Hematopoietic multipotent progenitor cell treated with erythropoietin and hydrocortisone succinate and interleukin-3 and kit ligand, for 6 days (in vitro differentiated cells): ENCODE results near the gene XRN2.
"Not testable (repeated sequence)": the region's sequence is repeated elsewhere in the genome, so short reads cannot be mapped to it uniquely, and the experiment has no call there.

Experiments
- DNase-seq: peaks from one replicate; pipeline ENCODE4 v3.0.0-alpha.2; 2015

XRN2 gene

GRCh38 chr20:21391972-21392352, 88.8 kb downstream of the XRN2 start:
- DNase-seq = no peak

- no peak for DNase-seq
Observed at GRCh38 chr20:21393166-21393565, 90.0 kb downstream of the XRN2 start.

- no peak for DNase-seq
Observed at GRCh38 chr20:21393816-21394519, 90.8 kb downstream of the XRN2 start.

- no peak for DNase-seq
Observed at GRCh38 chr20:21394551-21394950, 91.4 kb downstream of the XRN2 start.

GRCh38 chr20:21395051-21395665, 92.0 kb downstream of the XRN2 start:
- no peak for DNase-seq

- no peak for DNase-seq
Observed at GRCh38 chr20:21395666-21396598, 92.8 kb downstream of the XRN2 start.

GRCh38 chr20:21396599-21397340, 93.6 kb downstream of the XRN2 start:
- DNase-seq = no peak

DNA sequence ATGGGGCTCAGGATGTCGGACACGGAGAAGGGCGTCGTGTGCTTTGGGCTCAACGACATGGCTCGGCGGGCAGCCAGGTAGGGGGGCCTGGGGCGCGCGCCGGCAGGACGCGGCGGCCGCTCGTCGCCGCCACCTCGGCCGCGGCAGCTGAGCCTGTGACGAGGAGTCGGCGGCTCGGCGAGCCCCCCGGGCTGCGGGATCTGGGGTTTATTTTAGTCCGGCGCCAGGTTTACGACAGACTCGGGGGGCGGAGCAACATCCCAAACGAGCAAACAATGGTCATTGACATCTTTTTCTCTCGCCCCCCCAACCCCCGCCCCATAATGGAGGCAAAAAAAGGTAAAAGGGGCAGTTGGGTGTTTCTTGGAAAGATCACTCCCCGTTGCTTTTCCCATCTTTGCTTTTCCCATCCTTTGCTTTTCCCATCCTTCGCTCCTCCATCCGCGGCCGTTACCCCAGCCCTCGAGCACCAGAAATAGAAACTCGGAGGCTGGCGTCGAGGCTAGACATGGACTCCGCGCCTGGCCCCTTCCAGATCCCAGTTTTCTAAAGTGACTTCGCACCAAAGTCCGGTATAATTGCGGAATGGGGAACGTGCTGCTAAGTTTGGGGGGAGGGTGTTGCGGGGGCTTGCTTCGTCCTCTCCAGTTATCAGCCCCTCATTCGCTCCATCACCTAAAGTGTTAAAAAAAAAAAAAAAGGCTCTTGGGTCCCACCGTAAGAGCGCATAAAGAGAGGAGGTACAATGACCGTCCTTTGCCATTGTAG, 94.4 kb downstream of the XRN2 start, which contains the start of gene NKX2-4:
Gene NKX2-4 (minus strand): TSS at position 186 of the 768 bp plus-strand sequence. CDS start 127 bp downstream, at position 59.
- DNase-seq = no peak

GRCh38 chr20:21398109-21399004, 95.2 kb downstream of the XRN2 start:
- no peak for DNase-seq

DNA sequence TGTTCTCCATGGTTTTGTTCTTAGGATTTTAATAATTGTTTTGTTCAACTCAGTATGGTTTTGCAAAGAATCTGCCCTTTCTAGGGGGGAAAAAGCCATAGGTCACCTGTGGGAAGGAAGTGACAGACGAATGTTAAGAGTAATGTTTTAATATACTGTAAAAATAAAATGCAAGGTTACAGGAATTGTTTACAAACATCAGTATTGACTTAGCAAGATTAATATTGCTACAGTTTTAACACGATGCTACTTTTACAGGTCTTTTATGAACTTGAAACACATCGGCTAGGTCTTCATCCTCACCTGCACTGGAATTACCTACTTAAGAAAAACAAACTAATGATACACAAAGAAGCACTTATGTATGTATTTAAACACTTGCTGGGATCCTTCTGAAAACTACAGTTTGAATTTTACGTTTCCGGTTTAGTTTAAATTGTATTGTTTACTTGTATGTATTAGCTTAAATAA, 95.9 kb downstream of the XRN2 start:
- no peak for DNase-seq

- DNase-seq = no peak
Observed at GRCh38 chr20:21411725-21412124, 108.6 kb downstream of the XRN2 start.

GRCh38 chr20:21413996-21414395, 110.9 kb downstream of the XRN2 start:
- DNase-seq = not testable (repeated sequence)

GRCh38 chr20:21419147-21419546, 116.0 kb downstream of the XRN2 start:
- not testable (repeated sequence) for DNase-seq

- no peak for DNase-seq
Observed at GRCh38 chr20:21421601-21422236, 118.6 kb downstream of the XRN2 start.

DNA sequence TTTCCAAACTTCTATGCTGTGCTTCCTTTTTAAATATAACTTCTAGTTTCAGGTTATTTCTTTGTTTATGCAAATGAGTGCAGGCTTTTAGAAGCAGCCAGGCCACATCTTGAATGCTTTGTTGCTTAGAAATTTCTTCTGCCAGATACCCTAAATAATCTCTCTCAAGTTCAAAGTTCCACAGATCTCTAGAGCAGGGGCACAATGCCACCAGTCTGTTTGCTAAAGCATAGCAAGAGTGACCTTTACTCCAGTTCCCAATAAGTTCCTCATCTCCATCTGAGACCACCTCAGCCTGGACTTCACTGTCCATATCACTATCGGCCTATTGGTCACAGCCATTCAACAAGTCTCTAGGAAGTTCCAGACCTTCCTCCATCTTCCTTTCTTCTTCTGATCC, 120.6 kb downstream of the XRN2 start:
- DNase-seq = not testable (repeated sequence)

DNA sequence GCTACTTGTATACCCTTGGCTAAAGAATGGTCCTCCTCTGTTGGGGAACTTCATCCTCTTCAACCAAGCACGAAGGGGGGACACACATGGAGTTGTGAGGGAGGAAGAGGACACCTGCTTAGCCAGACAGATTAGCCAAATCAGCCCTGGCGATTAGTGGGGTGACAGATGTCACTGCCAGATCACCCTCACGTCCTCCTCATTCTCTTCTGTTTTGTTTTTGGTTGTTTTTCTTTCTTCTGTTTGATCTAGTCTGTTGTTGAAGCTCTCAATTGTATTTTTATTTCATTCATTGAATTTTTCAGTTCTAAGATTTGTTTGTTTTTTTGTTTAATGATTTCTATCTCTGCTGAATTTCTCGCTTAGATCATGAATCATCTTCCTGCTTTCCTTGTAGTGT, 121.7 kb downstream of the XRN2 start:
- DNase-seq = no peak

DNA sequence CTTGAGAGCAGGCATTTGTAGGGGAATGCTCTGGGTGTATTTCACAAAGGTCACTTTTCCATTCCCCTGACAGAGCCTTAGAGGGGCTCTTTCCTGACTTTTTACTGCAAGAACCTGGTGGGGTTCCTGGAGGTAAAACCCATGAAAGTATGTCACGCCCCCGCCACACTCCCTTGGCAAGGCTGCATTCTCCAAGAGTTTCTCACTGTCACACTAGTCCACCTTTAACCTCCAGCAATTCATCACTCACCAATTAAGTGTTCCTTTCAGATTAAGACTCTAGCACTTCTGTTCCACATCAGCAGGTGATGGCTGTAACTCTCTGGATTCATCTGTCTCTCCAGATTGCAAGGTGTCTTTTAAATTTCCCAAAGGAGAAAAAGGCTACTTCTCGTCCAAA, 126.9 kb downstream of the XRN2 start:
- DNase-seq = no peak

DNA sequence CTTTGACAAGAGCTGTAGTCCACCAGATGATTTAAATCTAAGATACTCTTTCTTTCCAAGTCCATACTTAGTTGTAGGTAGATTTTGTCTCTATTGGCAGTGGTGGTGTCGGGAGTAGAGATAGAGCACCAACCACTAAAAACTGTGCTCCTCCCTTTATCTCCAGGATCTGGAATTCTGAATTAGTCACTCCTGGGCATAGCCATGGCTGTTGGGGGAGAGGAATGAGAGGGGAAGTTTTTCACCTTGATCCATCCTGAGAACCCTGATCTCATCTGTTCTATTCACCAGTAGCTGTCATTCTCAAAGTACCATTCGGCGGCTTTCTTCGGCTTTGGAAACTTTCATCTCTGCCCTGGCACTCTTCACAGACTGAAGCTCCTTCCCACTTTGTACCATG, 129.8 kb downstream of the XRN2 start:
- DNase-seq = no peak

DNA sequence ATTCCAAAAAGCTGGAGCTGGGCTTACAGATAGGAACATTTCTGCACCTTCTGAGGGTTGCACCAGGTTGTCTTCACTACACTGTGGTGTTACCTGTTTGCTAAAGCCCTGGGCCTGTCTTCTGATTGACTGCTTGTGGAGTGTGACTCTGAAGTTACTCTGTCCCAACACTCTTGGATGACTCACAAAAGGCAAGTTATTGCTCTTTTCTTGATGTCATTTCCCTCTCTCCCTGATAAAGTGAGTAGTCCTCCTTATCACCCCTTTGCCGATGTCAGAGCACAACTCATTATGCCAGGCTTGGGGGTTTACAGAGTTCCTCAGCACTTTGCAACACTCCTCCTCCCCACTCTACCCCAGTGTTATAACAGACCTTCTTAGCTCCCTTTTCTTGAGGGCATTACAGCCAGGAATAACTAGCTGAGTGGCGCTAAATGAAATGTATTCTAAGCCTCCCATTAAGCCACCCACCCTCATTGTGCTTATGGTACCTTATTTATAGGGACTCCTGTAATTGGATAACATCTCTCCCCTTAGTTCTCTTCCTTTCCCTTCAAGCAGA, 130.3 kb downstream of the XRN2 start:
- peak; percentile 39 for DNase-seq

DNA sequence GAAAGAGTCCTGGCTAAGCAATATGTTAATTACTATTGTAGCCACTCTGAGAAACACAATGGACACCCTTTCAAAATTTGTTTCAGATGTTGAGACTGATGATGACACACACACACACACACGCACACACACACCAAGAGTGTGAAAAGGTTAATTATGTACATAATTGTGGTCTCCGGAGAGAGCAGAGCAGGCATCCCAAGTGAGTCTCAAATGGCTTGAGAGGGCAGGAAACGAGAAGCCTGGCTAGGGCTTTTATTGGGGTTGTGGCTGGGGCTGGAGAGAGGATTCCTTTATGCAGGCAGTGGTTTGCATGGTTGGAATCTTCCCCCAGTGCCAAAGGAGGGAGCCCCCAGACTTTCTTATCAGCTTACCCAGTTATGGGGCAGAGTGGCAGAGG, 132.4 kb downstream of the XRN2 start:
- DNase-seq = no peak
